NCI-H1417 treated with DMSO at 0.1 percent for 48 hours (cell line): ENCODE measurements around the gene SLC47A1.

Source experiments
- DNase-seq: peaks from one replicate; lab custom pipeline; 2025; lab: John Stamatoyannopoulos, UW

Gene SLC47A1

GRCh38 chr17:19613979-19614378, 80.3 kb downstream of the SLC47A1 start:
- DNase-seq = no peak

- DNase-seq = no peak
Observed at GRCh38 chr17:19614900-19615299, 81.2 kb downstream of the SLC47A1 start.

GRCh38 chr17:19618015-19618414, 84.4 kb downstream of the SLC47A1 start:
- DNase-seq = no peak

GRCh38 chr17:19619705-19620325, 86.2 kb downstream of the SLC47A1 start:
- DNase-seq = no peak

- no peak for DNase-seq
Observed at GRCh38 chr17:19621697-19622096, 88.0 kb downstream of the SLC47A1 start.

GRCh38 chr17:19626079-19626478, 92.4 kb downstream of the SLC47A1 start:
- no peak for DNase-seq
